Inflammatory macrophage treated with lipopolysaccharide for 1 hour (primary cell): ENCODE results near the gene NSDHL.
A peak's percentile ranks its signal among the peaks of the same experiment; 100 is the strongest.
"Not testable (repeated sequence)": the region's sequence is repeated elsewhere in the genome, so short reads cannot be mapped to it uniquely, and the experiment has no call there.

Experiments used
- DNase-seq, 2 donors: peaks; one replicate each; pipeline ENCODE4 v3.0.0-alpha.2; 2020 to 2022

The NSDHL gene

GRCh38 chrX:152895724-152896420 is 65.0 kb downstream of the NSDHL start:
- DNase-seq: no peak

GRCh38 chrX:152896450-152896849 is 65.6 kb downstream of the NSDHL start:
- peak in 1 of 2 donors; percentile 11 for DNase-seq

- DNase-seq: no peak
These were observed 66.6 kb downstream of the NSDHL start, which contains the start of gene ZNF185 for GRCh38 chrX:152897222-152898131. Gene ZNF185 (plus strand): TSS chrX:152898067. CDS start chrX:152914490, 16,423 bp downstream.

GRCh38 chrX:152898442-152898841 is 67.6 kb downstream of the NSDHL start:
- no peak for DNase-seq

- DNase-seq: no peak
These were observed 68.4 kb downstream of the NSDHL start for GRCh38 chrX:152899111-152899873.

- DNase-seq: no peak
These were observed 69.2 kb downstream of the NSDHL start for GRCh38 chrX:152899874-152900719.

GRCh38 chrX:152900937-152901445 is 70.1 kb downstream of the NSDHL start:
- DNase-seq: no peak

GRCh38 chrX:152901816-152902501 is 71.1 kb downstream of the NSDHL start:
- DNase-seq: no peak

GRCh38 chrX:152902502-152902820 is 71.6 kb downstream of the NSDHL start:
- no peak for DNase-seq

- no peak for DNase-seq
These were observed 72.7 kb downstream of the NSDHL start for GRCh38 chrX:152903589-152903988.

GRCh38 chrX:152904151-152905080 is 73.6 kb downstream of the NSDHL start:
- peak; percentile 27 to 58 for DNase-seq

- no peak for DNase-seq
These were observed 74.2 kb downstream of the NSDHL start for GRCh38 chrX:152905081-152905420.

- no peak for DNase-seq
These were observed 76.3 kb downstream of the NSDHL start for GRCh38 chrX:152907084-152907651.

GRCh38 chrX:152908486-152908885 is 77.6 kb downstream of the NSDHL start:
- DNase-seq: no peak

GRCh38 chrX:152910018-152910417 is 79.2 kb downstream of the NSDHL start:
- not testable (repeated sequence) for DNase-seq

GRCh38 chrX:152912106-152912505 is 81.2 kb downstream of the NSDHL start:
- no peak for DNase-seq

GRCh38 chrX:152912641-152913040 is 81.8 kb downstream of the NSDHL start:
- no peak for DNase-seq

GRCh38 chrX:152913346-152913745 is 82.5 kb downstream of the NSDHL start:
- peak; percentile 16 to 32 for DNase-seq

- DNase-seq: no peak
These were observed 83.0 kb downstream of the NSDHL start for GRCh38 chrX:152913910-152914309.
